Activated CD4-positive, alpha-beta T cell treated with anti-CD3 and anti-CD28 coated beads, Interleukin-2, amount 10 ng/mL, durations not matched to agents 7 days and 5 days (primary cell): ENCODE data around the gene HSD11B1L. TPM values are rescaled to one million over a fixed set of nuclear protein-coding genes. Genes with fewer than 3 reads are reported as not detected.
"Not testable (repeated sequence)": the region's sequence is repeated elsewhere in the genome, so short reads cannot be mapped to it uniquely, and the experiment has no call there.

Source experiments
- CTCF ChIA-PET: fragments of 350-600 bp; sonication (Branson Sonifier 250); formaldehyde crosslinking; loops from one replicate; lab custom pipeline; 2021; ENCODE audit warnings: antibody characterized with exemption; lab: Charles Lee
- POLR2A ChIA-PET: fragments of 350-600 bp; sonication (Branson Sonifier 250); formaldehyde crosslinking; loops from one replicate; lab custom pipeline; 2021; ENCODE audit warnings: antibody characterized with exemption; lab: Charles Lee
- DNase-seq: peaks from one replicate; pipeline ENCODE4 v3.0.0-alpha.2; 2020
- H3K27ac Mint-ChIP-seq: one replicate; pipeline ENCODE4 v1.8.0; 2021; ENCODE audit warnings: mild to moderate bottlenecking, moderate library complexity, mixed read lengths
- H3K27me3 Mint-ChIP-seq: one replicate; pipeline ENCODE4 v1.8.0; 2021; ENCODE audit warnings: mixed read lengths
- H3K36me3 Mint-ChIP-seq: one replicate; pipeline ENCODE4 v1.8.0; 2021; ENCODE audit warnings: low read depth, mixed read lengths
- H3K4me1 Mint-ChIP-seq: one replicate; pipeline ENCODE4 v1.8.0; 2021; ENCODE audit warnings: mixed read lengths
- H3K4me3 Mint-ChIP-seq: one replicate; pipeline ENCODE4 v1.8.0; 2021; ENCODE audit warnings: mild to moderate bottlenecking, moderate library complexity, mixed read lengths
- H3K9me3 Mint-ChIP-seq: one replicate; pipeline ENCODE4 v1.8.0; 2021; ENCODE audit warnings: mixed read lengths
- total RNA-seq, 2 experiments: library from RNA; stranded (reverse); gene quantifications; one replicate each; pipeline ENCODE4 v1.2.3, GENCODE V29; 2021

The HSD11B1L gene
- total RNA-seq, 2 experiments from 2014 or later, result 2.0 TPM

DNA sequence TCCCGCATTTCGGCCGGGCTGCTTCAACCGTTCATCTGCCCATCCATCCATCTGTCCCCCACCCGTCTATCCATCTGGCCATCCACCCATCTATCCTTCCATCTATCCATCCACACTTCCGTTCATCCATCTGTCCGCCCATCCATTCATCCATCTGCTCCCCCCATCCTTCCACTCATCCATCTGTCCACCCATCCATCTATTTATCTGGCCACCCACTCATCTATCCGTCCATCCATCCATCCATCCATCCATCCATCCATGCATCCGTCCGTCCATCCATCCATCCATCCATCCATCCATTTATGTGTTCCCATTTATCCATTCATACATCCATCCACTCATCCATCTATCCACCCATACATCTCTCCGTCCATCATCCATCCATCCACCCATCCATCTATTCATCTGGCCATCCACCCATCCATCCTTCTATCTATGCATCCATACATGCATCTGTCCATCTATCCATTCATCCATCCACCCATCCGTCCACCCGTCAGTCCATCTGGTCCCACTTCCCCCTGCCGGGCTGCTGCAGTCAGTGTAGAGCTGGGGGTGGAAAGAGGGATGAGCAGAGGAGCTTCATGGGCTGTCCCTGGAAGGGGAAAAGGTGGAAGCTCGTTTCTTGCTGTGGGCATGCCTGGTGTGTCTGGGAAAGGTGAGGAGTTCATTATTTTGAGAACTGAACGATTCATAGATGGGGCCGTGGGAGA, 722 bp downstream of the HSD11B1L start:
- CTCF ChIA-PET, result interaction anchor here (0.8 kb wide), 1 partner anchor 27 kb away, joined by 3 read pairs; no protein-coding TSS in a partner anchor
- peak overlapping the region; percentile 68 for H3K4me3 Mint-ChIP-seq
- peak overlapping the region; percentile 68 for H3K27ac Mint-ChIP-seq
- POLR2A ChIA-PET, result no interaction called here
- H3K9me3 Mint-ChIP-seq, result no peaks in the 10 kb centered on the region
- no peaks in the 10 kb centered on the region for H3K36me3 Mint-ChIP-seq
- H3K27me3 Mint-ChIP-seq, result no peaks in the 10 kb centered on the region
- H3K4me1 Mint-ChIP-seq, result peaks cover 29% of the 10 kb centered on the region
- DNase-seq, result no peak

DNA sequence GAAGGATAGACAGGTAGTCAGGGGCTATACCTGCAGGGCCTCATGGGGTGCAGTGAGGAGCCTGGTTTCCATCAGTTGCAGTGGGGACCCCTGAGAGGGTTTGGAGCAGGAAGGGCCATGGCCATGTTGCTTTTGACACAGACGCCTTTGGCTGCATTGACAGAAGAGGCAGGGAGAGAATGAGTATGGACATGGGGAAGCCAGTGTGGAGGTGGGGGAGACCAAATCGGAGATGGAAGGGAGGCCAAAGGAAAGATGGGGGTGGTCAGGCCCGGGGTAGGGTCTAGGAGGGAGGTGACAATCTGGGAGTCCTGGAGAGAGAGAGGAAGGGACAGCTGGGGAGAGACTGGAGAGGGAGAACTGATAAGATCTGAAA, 1.3 kb downstream of the HSD11B1L start:
- no peaks in the 10 kb centered on the region for H3K27me3 Mint-ChIP-seq
- ChIA-PET CTCF (interaction anchor here (0.8 kb wide), 1 partner anchor 27 kb away, joined by 3 read pairs; no protein-coding TSS in a partner anchor), POLR2A (no interaction called here)
- peak overlapping the region; percentile 72 for H3K27ac Mint-ChIP-seq
- no peaks in the 10 kb centered on the region for H3K9me3 Mint-ChIP-seq
- H3K4me1 Mint-ChIP-seq, result peaks cover 30% of the 10 kb centered on the region
- H3K36me3 Mint-ChIP-seq, result no peaks in the 10 kb centered on the region
- peak overlapping the region; percentile 68 for H3K4me3 Mint-ChIP-seq
- DNase-seq, result no peak

DNA sequence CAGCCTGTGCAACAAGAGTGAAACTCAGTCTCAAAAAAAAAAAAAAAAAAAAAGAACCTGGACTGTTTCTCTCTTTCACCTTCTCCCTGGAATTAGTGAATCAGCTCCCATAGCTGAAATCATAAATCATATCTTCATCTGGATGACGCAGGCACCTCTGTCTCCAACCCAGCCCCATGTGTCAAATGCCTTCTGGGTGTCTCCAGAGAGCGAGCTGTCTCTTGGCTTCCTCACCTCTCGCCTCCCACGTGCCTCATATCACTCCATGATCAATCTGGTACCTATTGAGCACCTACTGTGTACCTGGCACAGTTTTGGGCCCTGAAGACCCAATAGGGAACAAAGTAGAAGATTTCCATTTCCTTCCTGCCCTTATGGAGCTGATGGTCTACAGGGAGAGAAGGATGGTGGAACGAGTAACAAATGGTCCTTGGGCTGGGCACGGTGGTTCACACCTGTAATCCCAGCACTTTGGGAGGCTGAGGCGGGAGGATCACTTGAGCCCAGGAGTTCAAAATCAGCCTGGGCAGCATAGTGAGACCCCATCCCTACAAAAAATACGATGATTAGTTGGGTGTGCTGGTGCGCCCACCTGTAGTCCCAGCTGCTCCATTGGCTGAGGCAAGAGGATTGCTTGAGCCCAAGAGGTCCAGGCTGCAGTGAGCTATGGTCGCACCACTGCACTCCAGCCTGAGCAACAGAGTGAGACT, 2.5 kb downstream of the HSD11B1L start:
- no peak for DNase-seq
- H3K36me3 Mint-ChIP-seq, result no peaks in the 10 kb centered on the region
- POLR2A ChIA-PET, result no interaction called here
- peaks cover 34% of the 10 kb centered on the region for H3K4me1 Mint-ChIP-seq
- H3K27me3 Mint-ChIP-seq, result no peaks in the 10 kb centered on the region
- H3K27ac Mint-ChIP-seq, result no peak overlapping the region
- H3K4me3 Mint-ChIP-seq, result no peak overlapping the region
- no peaks in the 10 kb centered on the region for H3K9me3 Mint-ChIP-seq
- CTCF ChIA-PET, result interaction anchor here (0.6 to 1.3 kb wide), 2 partner anchors 38 to 681 kb away, joined by 3 to 5 read pairs; partner anchors contain the start of gene CATSPERD

DNA sequence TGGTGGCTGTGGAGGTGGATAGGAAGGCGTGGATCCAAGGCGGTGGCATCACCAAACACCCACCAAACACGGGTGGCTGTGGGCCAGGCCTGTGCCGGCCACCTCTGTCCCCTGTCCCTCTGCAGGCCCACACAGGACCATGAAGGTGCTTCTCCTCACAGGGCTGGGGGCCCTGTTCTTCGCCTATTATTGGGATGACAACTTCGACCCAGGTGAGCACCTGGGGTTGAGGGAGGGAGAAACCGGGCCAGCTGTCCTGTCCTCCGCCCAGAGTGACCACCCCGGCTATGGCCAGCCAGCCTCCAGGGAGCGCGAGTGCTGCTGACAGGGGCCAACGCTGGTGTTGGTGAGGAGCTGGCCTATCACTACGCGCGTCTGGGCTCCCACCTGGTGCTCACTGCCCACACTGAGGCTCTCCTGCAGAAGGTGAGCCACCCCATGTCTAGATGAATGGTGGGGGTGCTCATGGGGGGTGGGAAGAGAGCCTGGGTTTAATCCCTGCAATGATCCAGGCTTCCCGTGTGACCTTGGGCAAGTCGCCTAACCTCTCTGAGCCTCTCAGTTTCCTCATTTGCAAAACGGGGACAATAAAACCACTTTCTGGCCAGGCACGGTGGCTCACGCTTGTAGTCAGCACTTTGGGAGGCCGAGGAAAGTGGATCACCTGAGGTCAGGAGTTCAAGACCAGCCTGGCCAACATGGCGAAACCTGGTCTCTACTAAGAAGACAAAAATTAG, 4.0 kb downstream of the HSD11B1L start:
- H3K9me3 Mint-ChIP-seq, result no peaks in the 10 kb centered on the region
- no peaks in the 10 kb centered on the region for H3K27me3 Mint-ChIP-seq
- H3K4me3 Mint-ChIP-seq, result no peak overlapping the region
- peaks cover 35% of the 10 kb centered on the region for H3K4me1 Mint-ChIP-seq
- no peaks in the 10 kb centered on the region for H3K36me3 Mint-ChIP-seq
- CTCF ChIA-PET, result no interaction called here
- POLR2A ChIA-PET, result no interaction called here
- no peak overlapping the region for H3K27ac Mint-ChIP-seq
- no peak for DNase-seq

DNA sequence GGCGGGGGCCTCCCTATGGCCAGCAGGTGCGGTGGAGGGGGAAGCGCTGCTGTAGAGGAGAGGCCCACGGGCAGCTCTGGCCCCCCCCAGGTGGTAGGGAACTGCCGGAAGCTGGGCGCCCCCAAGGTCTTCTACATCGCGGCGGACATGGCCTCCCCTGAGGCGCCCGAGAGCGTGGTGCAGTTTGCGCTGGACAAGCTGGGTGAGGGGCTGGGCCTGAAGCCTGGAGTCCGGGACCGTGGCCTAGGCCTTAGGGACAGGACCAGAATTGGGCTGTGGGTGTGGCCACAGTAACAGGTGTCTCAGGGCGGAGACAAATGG, 5.5 kb downstream of the HSD11B1L start:
- POLR2A ChIA-PET, result no interaction called here
- CTCF ChIA-PET, result interaction anchor here (0.6 to 2.4 kb wide), 14 partner anchors 10 to 142 kb away, joined by 3 to 17 read pairs (median 6); partner anchors contain the start of genes CATSPERD, LONP1, NRTN and SAFB
- H3K4me1 Mint-ChIP-seq, result peaks cover 33% of the 10 kb centered on the region
- peaks cover 9% of the 10 kb centered on the region for H3K36me3 Mint-ChIP-seq
- H3K4me3 Mint-ChIP-seq, result peak overlapping the region; percentile 73
- H3K27ac Mint-ChIP-seq, result peak overlapping the region; percentile 91
- no peak for DNase-seq
- no peaks in the 10 kb centered on the region for H3K9me3 Mint-ChIP-seq
- H3K27me3 Mint-ChIP-seq, result no peaks in the 10 kb centered on the region

DNA sequence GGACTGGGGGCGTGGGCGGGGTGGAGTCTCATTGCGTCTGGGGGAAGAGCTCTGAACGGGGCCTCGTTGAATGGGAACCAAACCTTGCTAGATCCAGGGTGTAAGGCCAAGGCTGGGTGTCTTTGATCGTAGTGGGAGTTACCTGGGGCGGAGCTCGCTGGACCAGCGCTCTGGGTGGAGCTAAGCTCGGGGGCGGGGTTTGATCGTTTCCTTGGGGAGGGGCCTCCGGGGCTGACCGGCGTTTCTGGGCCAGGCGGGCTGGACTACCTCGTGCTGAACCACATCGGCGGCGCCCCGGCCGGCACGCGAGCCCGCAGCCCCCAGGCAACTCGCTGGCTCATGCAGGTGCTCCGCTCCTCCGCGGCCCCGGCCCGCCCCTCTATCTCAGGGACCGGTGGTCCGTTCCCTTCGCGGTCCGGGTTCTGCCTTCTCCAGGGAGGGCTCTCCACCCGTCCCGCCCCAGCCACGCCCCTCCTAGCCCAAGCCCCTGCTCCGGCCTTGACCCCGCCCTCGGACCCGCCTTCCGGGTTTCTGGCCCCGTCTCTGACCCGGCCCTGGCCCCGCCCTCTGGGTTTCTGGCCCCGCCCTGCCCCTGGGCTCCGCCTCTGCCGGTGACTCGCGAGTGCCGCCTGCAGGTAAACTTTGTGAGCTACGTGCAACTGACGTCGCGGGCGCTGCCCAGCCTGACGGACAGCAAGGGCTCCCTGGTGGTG, 6.0 kb downstream of the HSD11B1L start:
- no peaks in the 10 kb centered on the region for H3K9me3 Mint-ChIP-seq
- H3K36me3 Mint-ChIP-seq, result peaks cover 9% of the 10 kb centered on the region
- peak overlapping the region; percentile 91 for H3K27ac Mint-ChIP-seq
- no peaks in the 10 kb centered on the region for H3K27me3 Mint-ChIP-seq
- peak; percentile 97 for DNase-seq
- POLR2A ChIA-PET, result interaction anchor here (0.6 kb wide), 1 partner anchor 281 kb away, joined by 3 read pairs; no protein-coding TSS in a partner anchor
- H3K4me1 Mint-ChIP-seq, result peaks cover 28% of the 10 kb centered on the region
- CTCF ChIA-PET, result interaction anchor here (0.6 to 2.4 kb wide), 26 partner anchors 9 to 906 kb away, joined by 3 to 17 read pairs (median 4); partner anchors contain the start of genes CATSPERD, LONP1, NRTN and SAFB
- peak overlapping the region; percentile 73 for H3K4me3 Mint-ChIP-seq

DNA sequence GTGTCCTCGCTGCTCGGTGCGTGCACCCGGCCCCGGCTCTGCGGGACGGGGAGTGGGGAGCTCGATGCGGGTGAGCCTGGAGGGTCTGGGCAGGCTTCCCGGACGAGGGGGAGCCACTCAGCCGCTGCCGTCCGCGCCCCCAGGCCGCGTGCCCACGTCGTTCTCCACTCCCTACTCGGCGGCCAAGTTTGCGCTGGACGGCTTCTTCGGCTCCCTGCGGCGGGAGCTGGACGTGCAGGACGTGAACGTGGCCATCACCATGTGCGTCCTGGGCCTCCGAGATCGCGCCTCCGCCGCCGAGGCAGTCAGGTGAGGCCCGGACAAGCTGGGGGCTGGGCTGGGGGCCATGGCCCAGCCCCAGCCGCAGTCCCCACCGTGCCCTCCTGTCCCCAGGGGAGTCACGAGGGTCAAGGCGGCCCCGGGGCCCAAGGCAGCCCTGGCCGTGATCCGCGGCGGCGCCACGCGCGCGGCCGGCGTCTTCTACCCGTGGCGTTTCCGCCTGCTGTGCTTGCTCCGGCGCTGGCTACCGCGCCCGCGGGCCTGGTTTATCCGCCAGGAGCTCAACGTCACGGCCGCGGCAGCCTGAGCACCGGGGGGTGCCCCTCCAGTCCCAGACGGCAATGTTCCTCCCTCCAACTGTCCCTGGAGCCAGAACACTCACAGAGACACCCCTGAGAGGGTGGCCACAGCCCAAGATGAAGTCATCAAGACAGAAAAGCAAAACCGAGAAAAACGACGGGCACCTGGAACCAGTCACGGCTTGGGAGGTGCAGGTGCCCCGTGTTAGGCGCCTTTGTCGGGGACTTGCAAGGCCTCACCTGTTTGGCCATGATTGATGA, 6.8 kb downstream of the HSD11B1L start:
- DNase-seq, result no peak
- Mint-ChIP-seq H3K4me1 (peaks cover 30% of the 10 kb centered on the region), H3K27ac (peak overlapping the region; percentile 87), H3K4me3 (peak overlapping the region; percentile 73), H3K36me3 (peaks cover 15% of the 10 kb centered on the region), H3K9me3 (no peaks in the 10 kb centered on the region), H3K27me3 (no peaks in the 10 kb centered on the region)
- ChIA-PET POLR2A (interaction anchor here (0.6 kb wide), 1 partner anchor 280 kb away, joined by 3 read pairs; no protein-coding TSS in a partner anchor), CTCF (interaction anchor here (0.6 to 2.4 kb wide), 24 partner anchors 9 to 906 kb away, joined by 3 to 17 read pairs (median 4); partner anchors contain the start of genes CATSPERD, LONP1, NRTN and SAFB)

DNA sequence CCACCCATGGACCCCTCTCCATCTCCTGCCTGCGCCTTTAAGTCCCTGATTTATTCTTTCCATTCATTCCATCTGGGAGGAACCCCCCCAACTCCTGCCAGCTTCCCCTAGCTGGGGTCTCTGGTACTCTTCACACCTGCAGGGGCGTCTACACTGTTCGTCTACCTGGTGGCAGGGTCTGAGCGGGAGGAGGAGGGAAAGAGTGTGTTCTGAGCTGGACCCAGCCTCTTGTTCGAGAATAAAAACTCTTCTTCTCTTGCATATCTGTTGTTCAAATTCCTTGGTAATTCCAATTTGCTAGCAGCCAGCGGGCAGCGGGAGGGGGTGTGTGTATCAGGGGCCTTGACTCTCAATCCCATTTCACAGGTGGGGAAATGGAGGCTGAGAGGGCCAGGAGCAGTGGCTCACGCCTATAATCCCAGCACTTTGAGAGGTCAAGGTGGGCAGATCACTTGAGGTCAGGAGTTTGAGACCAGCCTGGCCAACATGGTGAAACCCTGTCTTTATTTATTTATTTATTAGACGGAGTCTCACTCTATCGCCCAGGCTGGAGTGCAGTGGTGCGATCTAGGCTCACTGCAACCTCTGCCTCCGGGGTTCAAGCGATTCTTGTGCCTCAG, 7.5 kb downstream of the HSD11B1L start:
- H3K27me3 Mint-ChIP-seq, H3K27ac Mint-ChIP-seq, POLR2A ChIA-PET, DNase-seq, H3K9me3 Mint-ChIP-seq: not testable (repeated sequence)
- H3K4me3 Mint-ChIP-seq, result peak overlapping the region; percentile 63
- peaks cover 21% of the 10 kb centered on the region for H3K36me3 Mint-ChIP-seq
- CTCF ChIA-PET, result interaction anchor here (1.4 to 2.4 kb wide), 3 partner anchors 8 to 66 kb away, joined by 3 to 8 read pairs (median 5); partner anchors contain the start of genes SAFB and SAFB2
- H3K4me1 Mint-ChIP-seq, result peaks cover 32% of the 10 kb centered on the region

DNA sequence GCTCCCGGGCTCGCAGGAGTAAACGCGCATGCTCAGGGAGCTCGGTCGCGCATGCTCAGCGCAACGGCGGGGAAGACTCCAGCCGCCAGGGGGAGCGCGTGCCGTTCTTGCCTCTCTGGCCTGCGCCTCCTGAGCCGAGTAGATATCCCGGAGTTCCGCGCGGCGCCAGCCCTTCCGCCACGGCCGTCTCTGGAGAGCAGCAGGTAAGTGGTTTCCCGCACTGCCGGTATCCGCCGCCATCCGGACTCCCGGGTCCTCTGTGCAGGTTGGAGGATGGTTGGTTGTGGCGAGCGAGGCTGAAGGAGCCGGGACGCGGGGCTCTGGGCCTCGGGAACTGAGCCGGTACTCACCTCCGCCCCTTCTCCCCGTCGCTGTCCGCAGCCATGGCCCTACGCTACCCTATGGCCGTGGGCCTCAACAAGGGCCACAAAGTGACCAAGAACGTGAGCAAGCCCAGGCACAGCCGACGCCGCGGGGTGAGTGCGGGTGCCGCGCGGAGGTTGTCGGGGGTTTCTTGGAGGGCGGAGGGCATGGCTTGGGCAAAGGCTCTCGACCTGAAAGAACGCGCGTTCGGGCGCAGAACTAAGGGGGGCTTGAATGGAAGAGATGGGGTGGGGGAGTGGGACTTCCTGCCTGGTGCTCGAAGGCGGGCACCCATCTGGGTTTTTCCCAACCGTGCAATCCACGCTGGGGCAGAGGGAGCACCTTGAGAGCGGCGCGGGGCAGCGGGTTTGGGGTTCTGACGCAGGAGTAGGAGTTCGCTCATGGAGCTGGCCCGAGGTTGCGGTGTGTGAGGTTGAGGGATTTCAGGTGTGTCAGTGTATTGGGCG, 9.5 kb downstream of the HSD11B1L start, which contains the start of gene RPL36:
RPL36 (plus strand) TSS at position 171 of the 830 bp plus-strand sequence; CDS start at position 384, 213 bp downstream.
- Mint-ChIP-seq H3K4me1 (peaks cover 31% of the 10 kb centered on the region), H3K27ac (peak within 1 kb of the TSS; percentile 92), H3K9me3 (no peaks in the 10 kb centered on the region), H3K36me3 (peaks cover 28% of the 10 kb centered on the region), H3K27me3 (no peaks in the 10 kb centered on the region), H3K4me3 (peak within 1 kb of the TSS; percentile 92)
- DNase-seq, result peak; percentile 98
- ChIA-PET POLR2A (interaction anchor here (0.5 to 1.3 kb wide), 5 partner anchors 15 to 105 kb away, joined by 4 to 7 read pairs (median 4); partner anchors contain the start of genes CATSPERD, LONP1, SAFB and SAFB2), CTCF (interaction anchor here (0.6 to 2.3 kb wide), 39 partner anchors 9 to 1030 kb away, joined by 3 to 16 read pairs (median 4); partner anchors contain the start of genes C3, CATSPERD, DUS3L and LONP1)
